CD4-positive, alpha-beta T cell treated with Interleukin-10 for 1 hour (primary cell): ENCODE measurements around the gene TMIGD1.
A peak's percentile ranks its signal among the peaks of the same experiment; 100 is the strongest.

Experiments used
- DNase-seq: peaks from one replicate; pipeline ENCODE4 v3.0.0-alpha.2; 2020

The TMIGD1 gene

GRCh38 chr17:30278032-30278431 lies 55.8 kb downstream of the TMIGD1 start:
- peak; percentile 18 for DNase-seq

GRCh38 chr17:30275911-30276310 lies 57.9 kb downstream of the TMIGD1 start:
- DNase-seq = no peak

DNA sequence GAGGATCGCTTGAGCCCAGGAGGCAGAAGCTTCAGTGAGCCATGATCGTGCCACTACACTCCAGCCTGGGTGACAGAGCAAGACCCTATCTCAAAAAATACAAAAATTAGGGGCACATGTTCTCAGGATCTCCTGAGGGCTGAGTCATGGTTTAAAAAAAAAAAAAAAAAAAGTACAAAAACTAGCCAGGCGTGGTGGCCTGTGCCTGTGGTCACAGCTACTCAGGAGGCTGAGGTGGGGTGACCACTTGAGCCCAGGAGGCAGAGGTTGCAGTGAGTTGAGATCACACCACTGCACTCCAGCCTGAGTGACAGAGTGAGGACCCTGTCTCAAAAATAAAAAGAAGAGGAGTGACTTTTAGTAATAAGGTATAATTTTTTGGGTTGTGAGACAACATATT lies 59.0 kb downstream of the TMIGD1 start:
- no peak for DNase-seq

- DNase-seq = no peak
These were observed 60.5 kb downstream of the TMIGD1 start for GRCh38 chr17:30273373-30273772.

GRCh38 chr17:30271102-30271501 lies 62.8 kb downstream of the TMIGD1 start:
- DNase-seq = no peak

GRCh38 chr17:30267625-30268024 lies 66.2 kb downstream of the TMIGD1 start:
- DNase-seq = no peak
